Measurements from ENCODE around the gene DPY19L2.
"Not testable (repeated sequence)": the region's sequence is repeated elsewhere in the genome, so short reads cannot be mapped to it uniquely, and the experiment has no call there.

GRCh38 chr12:63658501-63658900, 9.8 kb downstream of the DPY19L2 start:
- not testable (repeated sequence) for TF ChIP-seq CTCF (IDR thresholded peaks at IDR 0.05; ENCODE audit: low read depth, low read length); POLR2A (IDR thresholded peaks at IDR 0.05; ENCODE audit: extremely low read depth, insufficient read length)
- TF ChIP-seq, protein P1, sequence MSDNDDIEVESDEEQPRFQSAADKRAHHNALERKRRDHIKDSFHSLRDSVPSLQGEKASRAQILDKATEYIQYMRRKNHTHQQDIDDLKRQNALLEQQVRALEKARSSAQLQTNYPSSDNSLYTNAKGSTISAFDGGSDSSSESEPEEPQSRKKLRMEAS (IDR thresholded peaks at IDR 0.05; ENCODE audit: low read depth, low read length) = not testable (repeated sequence)
